GM12878 (cell line): ENCODE measurements around the gene CLNS1A. TPM values are rescaled to one million over a fixed set of nuclear protein-coding genes. Genes with fewer than 3 reads are reported as not detected.

ENCODE experiments used
- BHLHE40 ChIP-seq, 2 experiments: fragments of 450-650 bp in 1 of 2; IDR thresholded peaks; 2 replicates each; pipeline ENCODE4 v1.6.1; 2011 to 2017; ENCODE audit warnings: low read depth in 2 of 2, borderline replicate concordance in 1 of 2, improper control_type of control experiment in 1 of 2, low read length in 1 of 2, mild to moderate bottlenecking in 1 of 2
- BMI1 ChIP-seq: fragments of 450-650 bp; IDR thresholded peaks from 2 replicates; pipeline ENCODE4 v1.6.1; 2016; ENCODE audit warnings: mild to moderate bottlenecking, moderate library complexity, borderline replicate concordance
- BRCA1 ChIP-seq: IDR thresholded peaks from 2 replicates; pipeline ENCODE4 v1.6.1; 2011; ENCODE audit warnings: low read depth, low read length, improper control_type of control experiment
- EP300 ChIP-seq, 2 experiments: fragments of 150-350 bp in 1 of 2; IDR thresholded peaks; 2 replicates each; pipeline ENCODE4 v1.6.1; 2011 to 2012; ENCODE audit warnings: low read depth in 2 of 2, low read length in 2 of 2, borderline replicate concordance in 1 of 2, improper control_type of control experiment in 1 of 2, inconsistent platforms in 1 of 2; ENCODE audit not compliant: control insufficient read depth in 1 of 2
- EZH2 ChIP-seq: IDR thresholded peaks from 2 replicates; pipeline ENCODE4 v1.6.1; 2012; ENCODE audit warnings: low read depth, mild to moderate bottlenecking, control low read depth, inconsistent platforms, low read length, borderline replicate concordance; ENCODE audit not compliant: control insufficient read depth
- FOS ChIP-seq: IDR thresholded peaks from 3 replicates; pipeline ENCODE4 v1.6.1; 2011; ENCODE audit warnings: borderline replicate concordance; ENCODE audit not compliant: insufficient read length; ENCODE audit errors: extremely low read depth
- FOXK2 ChIP-seq: fragments of 450-650 bp; IDR thresholded peaks from 2 replicates; pipeline ENCODE4 v1.6.1; 2017; ENCODE audit warnings: mild to moderate bottlenecking, moderate library complexity
- FOXM1 ChIP-seq: IDR thresholded peaks from 2 replicates; pipeline ENCODE4 v1.6.1; 2012; ENCODE audit warnings: low read depth, mild to moderate bottlenecking, inconsistent platforms, low read length, moderate library complexity
- GABPA ChIP-seq: IDR thresholded peaks from 2 replicates; pipeline ENCODE4 v1.6.1; 2014; ENCODE audit warnings: antibody characterized with exemption, low read depth, mild to moderate bottlenecking, inconsistent platforms
- IKZF2 ChIP-seq, 2 experiments: fragments of 450-650 bp; IDR thresholded peaks; 2 replicates each; pipeline ENCODE4 v1.6.1; 2017; ENCODE audit warnings: mild to moderate bottlenecking in 2 of 2, moderate library complexity in 2 of 2
- IRF4 ChIP-seq: IDR thresholded peaks from 2 replicates; pipeline ENCODE4 v1.6.1; 2011; ENCODE audit warnings: low read depth, low read length
- JUNB ChIP-seq: IDR thresholded peaks from 2 replicates; pipeline ENCODE4 v1.6.1; 2016; ENCODE audit warnings: antibody characterized with exemption, mild to moderate bottlenecking
- KLF5 ChIP-seq: fragments of 450-650 bp; IDR thresholded peaks from 2 replicates; pipeline ENCODE4 v1.6.1; 2014; ENCODE audit warnings: mild to moderate bottlenecking; ENCODE audit not compliant: partially characterized antibody
- NFXL1 ChIP-seq: fragments of 450-650 bp; IDR thresholded peaks from 2 replicates; pipeline ENCODE4 v1.6.1; 2017; ENCODE audit warnings: antibody characterized with exemption, mild to moderate bottlenecking, borderline replicate concordance
- POLR2AphosphoS2 ChIP-seq: IDR thresholded peaks from 2 replicates; pipeline ENCODE4 v1.6.1; 2011; ENCODE audit warnings: low read depth, mild to moderate bottlenecking, low read length, improper control_type of control experiment, moderate library complexity
- POU2F2 ChIP-seq: IDR thresholded peaks from 3 replicates; pipeline ENCODE4 v1.6.1; 2011; ENCODE audit warnings: low read depth, mild to moderate bottlenecking, low read length, borderline replicate concordance
- RUNX3 ChIP-seq: IDR thresholded peaks from 2 replicates; pipeline ENCODE4 v1.6.1; 2012; ENCODE audit warnings: low read length, inconsistent platforms
- SMARCA5 ChIP-seq: fragments of 450-650 bp; IDR thresholded peaks from 2 replicates; pipeline ENCODE4 v1.6.1; 2017; ENCODE audit warnings: mild to moderate bottlenecking
- SMC3 ChIP-seq: IDR thresholded peaks from 2 replicates; pipeline ENCODE4 v1.6.1; 2011; ENCODE audit warnings: low read length, improper control_type of control experiment, borderline replicate concordance
- TARDBP ChIP-seq: IDR thresholded peaks from 2 replicates; pipeline ENCODE4 v1.6.1; 2016; ENCODE audit warnings: borderline replicate concordance
- YY1 ChIP-seq: IDR thresholded peaks from 2 replicates; pipeline ENCODE4 v1.6.1; 2011; ENCODE audit warnings: low read depth, mild to moderate bottlenecking, low read length
- ZBED1 ChIP-seq: IDR thresholded peaks from 2 replicates; pipeline ENCODE4 v1.6.1; 2016; ENCODE audit warnings: borderline replicate concordance
- ZNF207 ChIP-seq: fragments of 450-650 bp; IDR thresholded peaks from 2 replicates; pipeline ENCODE4 v1.6.1; 2014; ENCODE audit warnings: antibody characterized with exemption, mild to moderate bottlenecking, borderline replicate concordance
- ZNF384 ChIP-seq: IDR thresholded peaks from 2 replicates; pipeline ENCODE4 v1.6.1; 2012; ENCODE audit warnings: low read depth, mild to moderate bottlenecking, low read length, improper control_type of control experiment, borderline replicate concordance
- polyA plus RNA-seq, 11 experiments: library from polyadenylated mRNA; depleted of rRNA in 4 of 11; unstranded in 6 of 11; stranded (reverse) in 5 of 11; fragments of >200 nt; fragmentation: Nextera tagmentation in 4 of 11; fragmentation: Illumina TruSeq in 1 of 11; extraction: Ambion mirVana in 4 of 11; extraction: Trizol in 1 of 11; gene quantifications; 1 replicate in 1 of 11; 2 replicates in 10 of 11; pipeline versions ENCODE4 v1.2.1 to v1.2.3, GENCODE V29; 2011 to 2016; ENCODE audit warnings: inconsistent platforms in 2 of 11, missing spikeins in 2 of 11, low read depth in 1 of 11
- total RNA-seq, 4 experiments: library from RNA; depleted of rRNA in 3 of 4; stranded (reverse); fragments of >200 nt in 3 of 4; fragmentation: Illumina TruSeq in 1 of 4; extraction: Trizol in 1 of 4; gene quantifications; 2 replicates each; pipeline versions ENCODE4 v1.2.1 to v1.2.3, GENCODE V29; 2013 to 2021

Gene CLNS1A
- total and polyA plus RNA-seq, 10 of the 15 experiments (the other 5 are each of a cell fraction or from before 2014, with no cell fraction given), result 74.1 to 247 (median 167) TPM

- peak; percentile 72 for TF ChIP-seq FOXK2
- peak; percentile 69 to 73 for TF ChIP-seq BHLHE40 (IDR thresholded peaks at IDR 0.05; ENCODE audit: borderline replicate concordance in 1 of 2, low read depth in 2 of 2, low read length in 1 of 2)
- peak; percentile 74 for TF ChIP-seq KLF5
- TF ChIP-seq EP300 (IDR thresholded peaks at IDR 0.05; ENCODE audit: borderline replicate concordance in 1 of 2, control insufficient read depth in 1 of 2, low read depth in 2 of 2, low read length in 2 of 2), result peak in 1 of 2 experiments; percentile 49; a peak in 1 of 4 replicates
- no peak for TF ChIP-seq NFXL1
- 0 out of 2 replicates have a peak, but pooled peaks have one; percentile 19 for TF ChIP-seq ZBED1
- TF ChIP-seq RUNX3, result peak; percentile 80
- no peak for TF ChIP-seq EZH2
- TF ChIP-seq BRCA1, result no peak
- TF ChIP-seq ZNF207, result peak; percentile 79
- TF ChIP-seq POLR2AphosphoS2, result peak; percentile 62; the same call in 1 of the 2 replicates
- peak; percentile 59; the same call in 1 of the 2 replicates for TF ChIP-seq FOXM1
- TF ChIP-seq BMI1, result no peak
- peak; percentile 85 for TF ChIP-seq YY1
- no peak for TF ChIP-seq IRF4
- no peak for TF ChIP-seq ZNF384
- TF ChIP-seq TARDBP, result peak; percentile 80; the same call in 1 of the 2 replicates
- TF ChIP-seq IKZF2 (IDR thresholded peaks at IDR 0.05), result peak; percentile 52 to 66; a peak in 3 of 4 replicates
- TF ChIP-seq JUNB, result 0 out of 2 replicates have a peak, but pooled peaks have one; percentile 29
- no peak for TF ChIP-seq FOS
- 0 out of 2 replicates have a peak, but pooled peaks have one; percentile 7 for TF ChIP-seq SMC3
- peak; percentile 22; the same call in 1 of the 3 replicates for TF ChIP-seq POU2F2
- peak; percentile 7; the same call in 1 of the 2 replicates for TF ChIP-seq SMARCA5
- TF ChIP-seq GABPA, result peak; percentile 99
Measured at GRCh38 chr11:77637345-77638165, at the start of gene CLNS1A (continued).
